ENCODE measurements around the gene DERL3.

- no peak for TF ChIP-seq GATA2 (IDR thresholded peaks at IDR 0.05; ENCODE audit: low read depth, low read length)
- no peak for TF ChIP-seq GATA3 (IDR thresholded peaks at IDR 0.05; ENCODE audit: low read depth, low read length)
These were observed 1.2 kb upstream of the DERL3 start for GRCh38 chr22:23840026-23840425.
